Keratinocyte (primary cell): ENCODE results near the gene SLC6A7. TPM values are rescaled to one million over a fixed set of nuclear protein-coding genes. Genes with fewer than 3 reads are reported as not detected.

Experiments used
- DNase-seq: peaks from one replicate; pipeline ENCODE4 v3.0.0-alpha.2; 2011; ENCODE audit warnings: low read depth, missing footprints, low spot score
- FAIRE-seq: peaks from 2 replicates; lab custom pipeline; 2011; peaks lifted over from hg19 to GRCh38; lab: Jason Lieb, UNC
- H2AFZ ChIP-seq: 2 replicates; pipeline ENCODE4 v1.6.0; 2012; ENCODE audit warnings: low read length, control low read depth, inconsistent platforms; ENCODE audit not compliant: control insufficient read depth
- H3K27ac ChIP-seq: 2 replicates; pipeline ENCODE4 v1.5.1; 2011; ENCODE audit warnings: low read length; ENCODE audit not compliant: control insufficient read depth, insufficient read depth
- H3K27me3 ChIP-seq: 3 replicates; pipeline ENCODE4 v1.6.0; 2011; ENCODE audit warnings: low read length; ENCODE audit not compliant: control insufficient read depth, insufficient read depth; ENCODE audit errors: extremely low read depth
- H3K36me3 ChIP-seq, 2 experiments: 2 replicates in 1 of 2; 3 replicates in 1 of 2; pipeline ENCODE4 v1.5.1; 2011; ENCODE audit warnings: low read length in 2 of 2, mild to moderate bottlenecking in 1 of 2; ENCODE audit not compliant: control insufficient read depth in 2 of 2, insufficient read depth in 2 of 2; ENCODE audit errors: extremely low read depth in 1 of 2
- H3K4me1 ChIP-seq: 3 replicates; pipeline ENCODE4 v1.5.1; 2011; ENCODE audit warnings: low read length; ENCODE audit not compliant: control insufficient read depth, insufficient read depth; ENCODE audit errors: extremely low read depth
- H3K4me2 ChIP-seq: 3 replicates; pipeline ENCODE4 v1.6.0; 2011; ENCODE audit warnings: low read depth, low read length; ENCODE audit not compliant: control insufficient read depth, insufficient read depth; ENCODE audit errors: extremely low read depth
- H3K4me3 ChIP-seq, 3 experiments: fragments of 200-600 bp in 1 of 3; sonication (generic) in 1 of 3; 2 replicates in 2 of 3; 3 replicates in 1 of 3; pipeline ENCODE4 v1.5.1; 2011 to 2016; ENCODE audit warnings: low read length in 3 of 3, mild to moderate bottlenecking in 3 of 3, control low read depth in 2 of 3, inconsistent platforms in 1 of 3, low read depth in 1 of 3, mixed read lengths in 1 of 3, mixed run types in 1 of 3, moderate library complexity in 1 of 3; ENCODE audit not compliant: control insufficient read depth in 2 of 3, insufficient read depth in 2 of 3; ENCODE audit errors: extremely low read depth in 1 of 3
- H3K79me2 ChIP-seq: 2 replicates; pipeline ENCODE4 v1.6.0; 2012; ENCODE audit warnings: low read length; ENCODE audit not compliant: control insufficient read depth, insufficient read depth
- H3K9ac ChIP-seq: 3 replicates; pipeline ENCODE4 v1.6.0; 2011; ENCODE audit warnings: low read length; ENCODE audit not compliant: control insufficient read depth, insufficient read depth; ENCODE audit errors: extremely low read depth
- H3K9me1 ChIP-seq: 3 replicates; pipeline ENCODE4 v1.6.0; 2011; ENCODE audit warnings: low read length; ENCODE audit not compliant: control insufficient read depth, insufficient read depth; ENCODE audit errors: extremely low read depth
- H3K9me3 ChIP-seq: 2 replicates; pipeline ENCODE4 v1.5.1; 2012; ENCODE audit warnings: low read depth, low read length; ENCODE audit not compliant: control insufficient read depth
- H4K20me1 ChIP-seq: 3 replicates; pipeline ENCODE4 v1.6.0; 2011; ENCODE audit warnings: low read length; ENCODE audit not compliant: control insufficient read depth, insufficient read depth; ENCODE audit errors: extremely low read depth
- EZH2 ChIP-seq: IDR thresholded peaks from one replicate; pipeline ENCODE4 v1.6.1; 2012; ENCODE audit warnings: inconsistent platforms, mild to moderate bottlenecking, low read length, moderate library complexity
- dilution Hi-C: fragments of 300-500 bp; cut with MboI; formaldehyde crosslinking; loops from one replicate; pipeline ENCODE4 v1.7.0; 2020; ENCODE audit warnings: low sequenced_read_pairs; ENCODE audit not compliant: extremely low pct_ligation_motif_present
- polyA plus RNA-seq, 5 experiments: library from polyadenylated mRNA; depleted of rRNA in 3 of 5; stranded (reverse) in 3 of 5; stranded (forward) in 1 of 5; unstranded in 1 of 5; fragments of >200 nt; gene quantifications; 1 replicate in 1 of 5; 2 replicates in 3 of 5; 3 replicates in 1 of 5; pipeline versions ENCODE4 v1.2.1 to v1.2.3, GENCODE V29; 2011 to 2012; ENCODE audit warnings: missing spikeins in 2 of 5, low read depth in 1 of 5, low replicate concordance in 1 of 5
- TF ChIP-seq, protein P1 (sequence below), 3 experiments: IDR thresholded peaks in 1 of 3; conservative IDR thresholded peaks in 1 of 3; optimal IDR thresholded peaks in 1 of 3; 2 replicates in 2 of 3; 3 replicates in 1 of 3; pipeline versions ENCODE3 to v1.5.1; 2011; ENCODE audit warnings: low read length in 3 of 3, mild to moderate bottlenecking in 3 of 3, moderate library complexity in 2 of 3, control low read depth in 1 of 3, inconsistent platforms in 1 of 3; ENCODE audit not compliant: insufficient read depth in 2 of 3; ENCODE audit errors: extremely low read depth in 1 of 3

The SLC6A7 gene
- polyA plus RNA-seq, 1 donor (not counting 4 experiments of a cell fraction or from before 2014, with no cell fraction given): not detected

DNA sequence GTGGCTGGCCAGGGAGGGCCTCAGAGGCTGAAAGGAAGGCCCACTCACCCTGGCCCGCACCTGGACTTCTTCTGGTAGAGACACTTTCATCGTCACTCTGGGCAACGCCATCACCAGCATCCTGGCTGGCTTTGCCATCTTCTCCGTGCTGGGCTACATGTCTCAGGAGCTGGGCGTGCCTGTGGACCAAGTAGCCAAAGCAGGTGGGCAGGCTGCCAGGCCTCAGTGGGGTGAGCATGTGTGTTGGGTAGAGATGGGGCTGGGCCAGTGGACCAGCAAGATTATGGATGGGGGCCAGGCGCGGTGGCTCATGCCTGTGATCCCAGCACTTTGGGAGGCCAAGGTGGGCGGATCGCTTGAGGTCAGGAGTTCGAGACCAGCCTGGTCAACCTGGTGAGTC, 12.6 kb downstream of the SLC6A7 start:
- no peak overlapping the region for H2AFZ ChIP-seq
- DNase-seq (no peak), FAIRE-seq (no peak)
- H3K27me3 ChIP-seq: peaks cover 16% of the 10 kb centered on the region
- H3K9me1 ChIP-seq: no peaks in the 10 kb centered on the region
- no peak overlapping the region for H3K27ac ChIP-seq
- no peaks in the 10 kb centered on the region for H3K9me3 ChIP-seq
- dilution Hi-C loops: no loop called here
- TF ChIP-seq EZH2: no peak
- TF ChIP-seq, protein P1, sequence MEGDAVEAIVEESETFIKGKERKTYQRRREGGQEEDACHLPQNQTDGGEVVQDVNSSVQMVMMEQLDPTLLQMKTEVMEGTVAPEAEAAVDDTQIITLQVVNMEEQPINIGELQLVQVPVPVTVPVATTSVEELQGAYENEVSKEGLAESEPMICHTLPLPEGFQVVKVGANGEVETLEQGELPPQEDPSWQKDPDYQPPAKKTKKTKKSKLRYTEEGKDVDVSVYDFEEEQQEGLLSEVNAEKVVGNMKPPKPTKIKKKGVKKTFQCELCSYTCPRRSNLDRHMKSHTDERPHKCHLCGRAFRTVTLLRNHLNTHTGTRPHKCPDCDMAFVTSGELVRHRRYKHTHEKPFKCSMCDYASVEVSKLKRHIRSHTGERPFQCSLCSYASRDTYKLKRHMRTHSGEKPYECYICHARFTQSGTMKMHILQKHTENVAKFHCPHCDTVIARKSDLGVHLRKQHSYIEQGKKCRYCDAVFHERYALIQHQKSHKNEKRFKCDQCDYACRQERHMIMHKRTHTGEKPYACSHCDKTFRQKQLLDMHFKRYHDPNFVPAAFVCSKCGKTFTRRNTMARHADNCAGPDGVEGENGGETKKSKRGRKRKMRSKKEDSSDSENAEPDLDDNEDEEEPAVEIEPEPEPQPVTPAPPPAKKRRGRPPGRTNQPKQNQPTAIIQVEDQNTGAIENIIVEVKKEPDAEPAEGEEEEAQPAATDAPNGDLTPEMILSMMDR (optimal IDR thresholded peaks at IDR 0.05 in 1 of 3, IDR thresholded peaks at IDR 0.05 in 1 of 3, conservative IDR thresholded peaks at IDR 0.05 in 1 of 3; ENCODE audit: extremely low read depth in 1 of 3, insufficient read depth in 2 of 3, low read length in 3 of 3): no peak
- no peak overlapping the region for H3K9ac ChIP-seq
- H3K36me3 ChIP-seq: no peaks in the 10 kb centered on the region
- H3K79me2 ChIP-seq: no peaks in the 10 kb centered on the region
- H3K4me2 ChIP-seq: no peak overlapping the region
- H3K4me3 ChIP-seq: no peak overlapping the region
- H3K4me1 ChIP-seq: no peaks in the 10 kb centered on the region
- H4K20me1 ChIP-seq: no peaks in the 10 kb centered on the region

DNA sequence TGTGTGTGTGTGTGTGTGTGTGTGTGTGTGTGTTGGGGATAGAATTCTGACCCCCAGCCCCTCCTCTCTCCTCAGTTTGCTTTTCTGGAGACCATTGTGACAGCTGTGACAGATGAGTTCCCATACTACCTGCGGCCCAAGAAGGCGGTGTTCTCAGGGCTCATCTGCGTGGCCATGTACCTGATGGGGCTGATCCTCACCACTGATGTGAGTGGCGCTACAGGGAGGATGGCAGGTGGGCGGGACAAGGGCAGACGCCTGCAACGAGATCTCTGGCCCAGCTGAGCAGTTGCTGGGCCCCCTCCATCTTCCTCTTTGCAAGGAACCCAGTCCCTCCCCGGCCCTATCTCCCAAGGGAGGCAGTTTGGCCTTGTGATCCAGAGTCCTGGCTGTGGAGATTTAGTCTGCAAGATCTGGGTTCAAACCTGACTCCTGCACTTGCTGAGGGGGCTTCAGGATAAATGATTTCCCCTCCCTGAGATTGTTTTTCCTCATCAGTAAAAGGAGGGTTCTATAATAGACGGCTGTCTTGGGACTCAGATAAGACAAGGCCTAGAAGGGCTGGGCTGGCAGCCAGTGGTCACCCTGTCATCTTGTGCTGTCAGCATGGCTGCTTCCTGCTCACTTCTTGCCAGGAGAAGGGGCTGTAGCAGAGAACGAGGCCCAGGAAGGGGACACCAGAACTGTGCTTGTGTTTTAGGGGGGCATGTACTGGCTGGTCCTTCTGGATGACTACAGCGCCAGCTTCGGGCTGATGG, 14.1 kb downstream of the SLC6A7 start:
- dilution Hi-C loops: no loop called here
- DNase-seq (no peak), FAIRE-seq (no peak)
- no peak overlapping the region for H2AFZ ChIP-seq
- peaks cover 9% of the 10 kb centered on the region for H3K27me3 ChIP-seq
- H3K9ac ChIP-seq: no peak overlapping the region
- H3K9me1 ChIP-seq: no peaks in the 10 kb centered on the region
- no peaks in the 10 kb centered on the region for H3K36me3 ChIP-seq
- peaks cover 9% of the 10 kb centered on the region for H3K4me1 ChIP-seq
- H3K4me3 ChIP-seq: no peak overlapping the region
- H4K20me1 ChIP-seq: no peaks in the 10 kb centered on the region
- TF ChIP-seq, protein P1 (optimal IDR thresholded peaks at IDR 0.05 in 1 of 3, IDR thresholded peaks at IDR 0.05 in 1 of 3, conservative IDR thresholded peaks at IDR 0.05 in 1 of 3; ENCODE audit: extremely low read depth in 1 of 3, insufficient read depth in 2 of 3, low read length in 3 of 3): no peak
- no peak for TF ChIP-seq EZH2
- H3K27ac ChIP-seq: no peak overlapping the region
- no peaks in the 10 kb centered on the region for H3K9me3 ChIP-seq
- H3K4me2 ChIP-seq: no peak overlapping the region
- no peaks in the 10 kb centered on the region for H3K79me2 ChIP-seq
